Activated CD4-positive, alpha-beta T cell treated with anti-CD3 and anti-CD28 coated beads, Interleukin-2, amount 10 ng/mL, durations not matched to agents 7 days and 5 days (primary cell): Measurements from ENCODE around the gene DUSP1. TPM values are rescaled to one million over a fixed set of nuclear protein-coding genes. Genes with fewer than 3 reads are reported as not detected.

ENCODE experiments used
- CTCF ChIA-PET: fragments of 350-600 bp; sonication (Branson Sonifier 250); formaldehyde crosslinking; loops from one replicate; lab custom pipeline; 2021; ENCODE audit warnings: antibody characterized with exemption; lab: Charles Lee
- POLR2A ChIA-PET: fragments of 350-600 bp; sonication (Branson Sonifier 250); formaldehyde crosslinking; loops from one replicate; lab custom pipeline; 2021; ENCODE audit warnings: antibody characterized with exemption; lab: Charles Lee
- DNase-seq: peaks from one replicate; pipeline ENCODE4 v3.0.0-alpha.2; 2020
- H3K27ac Mint-ChIP-seq: one replicate; pipeline ENCODE4 v1.8.0; 2021; ENCODE audit warnings: mild to moderate bottlenecking, moderate library complexity, mixed read lengths
- H3K27me3 Mint-ChIP-seq: one replicate; pipeline ENCODE4 v1.8.0; 2021; ENCODE audit warnings: mixed read lengths
- H3K36me3 Mint-ChIP-seq: one replicate; pipeline ENCODE4 v1.8.0; 2021; ENCODE audit warnings: low read depth, mixed read lengths
- H3K4me1 Mint-ChIP-seq: one replicate; pipeline ENCODE4 v1.8.0; 2021; ENCODE audit warnings: mixed read lengths
- H3K4me3 Mint-ChIP-seq: one replicate; pipeline ENCODE4 v1.8.0; 2021; ENCODE audit warnings: mild to moderate bottlenecking, moderate library complexity, mixed read lengths
- H3K9me3 Mint-ChIP-seq: one replicate; pipeline ENCODE4 v1.8.0; 2021; ENCODE audit warnings: mixed read lengths
- total RNA-seq, 2 experiments: library from RNA; stranded (reverse); gene quantifications; one replicate each; pipeline ENCODE4 v1.2.3, GENCODE V29; 2021

Gene DUSP1
- total RNA-seq, 2 experiments from 2014 or later = 11.3 to 14.9 TPM

DNA sequence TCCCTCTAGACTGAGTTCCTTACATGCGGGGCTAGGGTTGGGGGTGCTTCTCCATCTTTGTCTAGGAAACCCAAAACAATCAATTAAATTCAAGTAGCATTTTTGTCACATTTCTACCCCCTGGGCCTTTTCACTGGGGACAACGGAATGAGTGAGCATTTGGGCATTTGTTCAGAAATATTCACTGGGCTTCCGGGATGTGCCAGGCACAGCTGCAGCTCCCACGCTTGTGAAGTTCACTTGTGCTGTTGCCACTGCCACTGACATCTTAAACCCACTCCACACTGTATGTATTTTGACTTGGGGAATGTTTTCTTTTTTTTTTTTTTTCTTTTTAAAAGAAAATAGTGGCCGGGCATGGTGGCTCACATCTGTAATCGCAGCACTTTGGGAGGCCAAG, 31.6 kb downstream of the DUSP1 start:
- no peak for DNase-seq
- ChIA-PET POLR2A (no interaction called here), CTCF (no interaction called here)
- H3K4me1 Mint-ChIP-seq = no peaks in the 10 kb centered on the region
- H3K27me3 Mint-ChIP-seq = no peaks in the 10 kb centered on the region
- no peak overlapping the region for H3K27ac Mint-ChIP-seq
- H3K9me3 Mint-ChIP-seq = no peaks in the 10 kb centered on the region
- H3K4me3 Mint-ChIP-seq = no peak overlapping the region
- H3K36me3 Mint-ChIP-seq = no peaks in the 10 kb centered on the region

DNA sequence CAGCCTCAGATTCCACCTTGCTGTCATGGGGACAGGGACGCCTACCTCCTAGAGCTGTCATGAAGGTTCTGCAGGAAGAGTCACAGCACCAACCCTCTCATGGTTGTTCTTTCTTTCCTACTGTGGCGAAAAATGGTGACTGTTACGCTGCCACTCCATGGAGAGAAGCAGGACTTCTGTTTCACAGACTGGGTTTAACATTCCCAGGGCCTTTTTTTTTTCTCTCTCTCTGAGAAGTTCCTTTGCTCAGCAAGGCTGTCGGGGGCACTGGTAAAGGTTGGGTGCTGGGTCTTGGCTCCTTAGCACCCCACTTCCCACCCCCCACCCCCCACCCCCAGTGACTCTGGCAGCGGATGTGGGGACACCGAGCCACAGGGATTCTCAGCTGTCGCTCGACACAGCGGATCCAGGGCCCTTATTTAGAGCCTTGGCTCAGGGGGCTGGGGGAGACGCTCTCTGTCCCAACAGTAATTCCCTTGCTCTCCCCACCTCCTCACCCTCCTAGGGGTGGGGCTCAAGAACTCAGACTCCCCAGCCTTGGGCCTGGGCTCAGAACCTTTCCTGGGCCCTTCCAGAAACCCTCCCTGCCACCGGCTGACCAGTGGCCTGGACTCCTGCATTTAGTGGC, 34.4 kb downstream of the DUSP1 start:
- Mint-ChIP-seq H3K9me3 (no peaks in the 10 kb centered on the region), H3K27me3 (no peaks in the 10 kb centered on the region), H3K27ac (no peak overlapping the region), H3K36me3 (no peaks in the 10 kb centered on the region), H3K4me3 (no peak overlapping the region), H3K4me1 (no peaks in the 10 kb centered on the region)
- CTCF ChIA-PET = no interaction called here
- POLR2A ChIA-PET = no interaction called here
- no peak for DNase-seq

DNA sequence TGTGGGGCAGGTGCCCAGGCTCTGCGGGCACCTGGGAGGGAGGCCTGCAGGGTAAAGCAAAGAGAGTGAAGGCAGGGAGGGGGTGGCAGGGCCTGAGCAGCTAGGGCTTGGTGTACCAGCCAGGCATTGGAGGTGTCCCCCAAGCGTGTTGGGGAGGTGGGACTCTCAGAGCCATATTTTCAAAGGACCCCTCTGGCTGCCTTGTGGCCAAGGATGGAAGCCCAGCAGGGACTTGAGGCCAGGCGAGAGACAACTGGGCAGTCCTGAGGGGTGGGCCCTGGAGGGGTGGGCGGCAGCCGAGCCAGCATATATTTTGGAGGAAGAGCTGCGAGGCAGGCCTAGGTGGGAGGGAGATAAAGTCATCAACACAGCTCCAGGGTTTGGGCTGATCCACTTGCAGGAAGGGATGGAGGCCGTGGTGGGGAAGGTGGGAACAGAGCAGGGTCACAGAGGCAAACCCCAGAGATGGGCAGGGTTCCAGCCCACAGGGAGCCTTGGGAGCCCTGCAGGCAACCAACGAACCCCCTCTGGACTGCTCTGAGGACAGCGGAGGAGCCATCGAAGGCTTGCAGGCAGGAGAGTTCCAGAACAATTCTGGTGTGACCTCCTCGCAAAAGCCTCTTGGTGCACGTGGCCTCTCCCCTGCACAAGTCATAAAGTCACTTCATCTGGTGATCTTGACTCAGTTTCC, 35.7 kb downstream of the DUSP1 start:
- DNase-seq = no peak
- H3K4me3 Mint-ChIP-seq = no peak overlapping the region
- no peaks in the 10 kb centered on the region for H3K27me3 Mint-ChIP-seq
- H3K27ac Mint-ChIP-seq = no peak overlapping the region
- H3K36me3 Mint-ChIP-seq = no peaks in the 10 kb centered on the region
- no peaks in the 10 kb centered on the region for H3K4me1 Mint-ChIP-seq
- ChIA-PET CTCF (no interaction called here), POLR2A (no interaction called here)
- no peaks in the 10 kb centered on the region for H3K9me3 Mint-ChIP-seq

DNA sequence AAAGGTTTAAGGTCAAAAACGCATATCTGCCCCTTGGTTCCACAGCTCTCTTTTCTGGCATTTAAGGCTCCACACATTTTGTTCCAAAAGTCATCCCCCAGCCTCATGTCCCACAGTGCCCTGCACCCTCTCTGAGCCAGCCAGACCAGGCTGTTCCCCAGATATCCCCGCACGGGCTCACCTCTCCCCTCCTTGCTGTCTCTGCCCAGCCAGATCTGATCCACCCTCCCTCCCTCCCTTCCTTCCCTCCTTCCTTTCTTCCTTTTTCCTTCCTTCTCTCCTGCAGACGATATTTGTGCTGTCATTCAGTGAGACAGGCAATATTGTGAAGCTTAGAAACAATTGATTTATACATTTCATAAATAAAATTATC, 37.0 kb downstream of the DUSP1 start:
- H3K9me3 Mint-ChIP-seq = no peaks in the 10 kb centered on the region
- no peak for DNase-seq
- H3K4me1 Mint-ChIP-seq = no peaks in the 10 kb centered on the region
- ChIA-PET POLR2A (no interaction called here), CTCF (interaction anchor here (0.6 to 1.5 kb wide), 3 partner anchors 10 to 98 kb away, joined by 4 read pairs; no protein-coding TSS in a partner anchor)
- H3K27ac Mint-ChIP-seq = no peak overlapping the region
- no peaks in the 10 kb centered on the region for H3K36me3 Mint-ChIP-seq
- no peak overlapping the region for H3K4me3 Mint-ChIP-seq
- no peaks in the 10 kb centered on the region for H3K27me3 Mint-ChIP-seq

DNA sequence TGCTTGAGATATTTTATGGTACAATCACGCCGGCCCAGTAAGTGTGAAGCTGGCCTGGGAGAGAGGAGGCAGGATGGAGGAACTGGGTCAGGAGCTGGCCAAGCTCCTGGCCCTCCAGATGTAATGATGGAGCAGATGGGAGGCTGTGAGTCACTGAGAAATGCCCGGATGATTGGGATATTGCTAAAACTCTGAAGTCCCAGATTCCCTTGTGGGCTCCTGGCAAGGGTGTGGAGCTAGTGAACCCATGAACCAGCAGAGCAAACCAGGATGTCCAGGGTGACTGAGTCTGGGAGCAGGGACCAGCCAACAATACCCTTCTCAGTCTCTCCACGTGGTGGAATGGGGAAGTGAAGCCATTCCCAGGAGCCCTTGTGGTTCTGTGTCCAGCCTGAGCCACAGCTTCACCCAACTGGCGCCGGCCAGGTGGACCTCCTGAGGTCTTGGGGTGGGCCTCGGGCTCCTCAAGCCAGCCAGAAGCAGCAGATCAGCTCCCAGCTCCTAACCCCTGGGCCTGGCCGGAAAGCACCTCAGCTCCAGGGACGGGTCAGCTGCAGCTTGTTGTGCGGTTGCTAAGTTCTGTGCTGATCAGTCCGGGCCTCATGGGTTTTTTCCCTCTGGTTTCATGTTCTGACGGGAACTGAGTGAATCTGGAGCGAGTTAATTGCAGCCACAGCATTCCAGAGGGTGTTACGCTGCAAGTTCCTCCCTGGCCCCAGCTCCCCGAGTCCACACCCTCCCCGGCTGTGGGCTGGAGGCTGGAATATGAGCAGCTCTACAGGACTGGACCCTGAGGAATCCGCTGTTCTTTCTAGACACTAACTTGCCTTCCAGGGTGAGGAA, 37.6 kb downstream of the DUSP1 start:
- CTCF ChIA-PET = interaction anchor here (0.6 to 1.5 kb wide), 3 partner anchors 9 to 98 kb away, joined by 4 read pairs; no protein-coding TSS in a partner anchor
- Mint-ChIP-seq H3K4me1 (no peaks in the 10 kb centered on the region), H3K27me3 (no peaks in the 10 kb centered on the region), H3K36me3 (no peaks in the 10 kb centered on the region), H3K9me3 (no peaks in the 10 kb centered on the region), H3K4me3 (no peak overlapping the region), H3K27ac (no peak overlapping the region)
- no peak for DNase-seq
- POLR2A ChIA-PET = no interaction called here

DNA sequence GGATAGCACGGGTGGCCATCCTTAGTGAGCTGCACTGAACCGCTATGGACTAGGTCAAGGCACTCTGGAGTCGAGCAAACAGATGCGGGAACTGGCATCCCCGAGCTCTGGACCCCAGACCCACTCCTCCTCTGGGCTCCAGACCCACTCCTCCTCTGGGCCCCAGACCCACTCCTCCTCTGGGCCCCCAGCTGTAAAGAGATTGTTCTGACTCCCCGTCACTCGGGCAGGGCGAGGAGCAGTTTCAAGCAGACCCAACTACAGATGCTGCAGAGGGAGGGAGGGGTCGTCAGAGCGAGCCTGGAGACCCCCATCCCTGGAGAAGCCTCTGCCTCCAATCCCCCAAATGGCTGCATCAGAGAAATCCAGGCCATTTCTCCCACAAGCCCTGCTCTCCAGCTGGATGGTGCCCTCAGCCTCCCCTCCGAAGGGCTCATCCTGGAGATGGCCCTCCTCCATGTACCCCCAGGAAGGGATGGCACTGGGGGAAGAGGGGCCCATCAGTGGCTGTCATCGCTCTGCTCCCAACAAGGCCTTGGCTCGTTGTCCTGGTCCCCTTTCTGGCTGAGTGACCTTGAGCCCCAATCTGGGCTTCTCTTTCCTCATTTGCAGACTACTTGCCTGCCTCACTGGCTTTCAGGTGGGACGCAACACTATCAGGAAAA, 38.7 kb downstream of the DUSP1 start:
- no peak overlapping the region for H3K4me3 Mint-ChIP-seq
- POLR2A ChIA-PET = no interaction called here

DNA sequence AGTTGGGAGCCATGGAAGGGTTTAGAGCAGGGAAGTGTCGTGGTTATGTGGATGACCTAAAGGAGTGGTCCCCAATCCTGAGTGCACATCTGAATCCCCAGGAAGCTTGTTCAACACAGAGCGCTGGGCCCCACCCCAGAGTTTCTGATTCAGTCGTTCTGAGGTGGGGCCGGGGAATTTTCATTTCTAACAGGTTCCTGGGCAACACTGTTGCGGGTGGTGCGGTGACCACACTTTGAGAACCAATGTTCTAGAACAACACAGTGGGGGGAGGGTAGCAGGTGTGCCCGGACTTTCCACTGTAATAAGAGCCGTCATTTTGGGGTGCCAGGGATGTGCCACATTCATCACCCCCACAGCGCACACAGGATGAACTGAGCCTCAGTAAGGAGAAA, 39.3 kb downstream of the DUSP1 start:
- POLR2A ChIA-PET = no interaction called here
- H3K4me1 Mint-ChIP-seq = no peaks in the 10 kb centered on the region
- no peak overlapping the region for H3K27ac Mint-ChIP-seq
- CTCF ChIA-PET = no interaction called here
- DNase-seq = no peak
- no peaks in the 10 kb centered on the region for H3K36me3 Mint-ChIP-seq
- no peaks in the 10 kb centered on the region for H3K27me3 Mint-ChIP-seq
- H3K9me3 Mint-ChIP-seq = no peaks in the 10 kb centered on the region
- H3K4me3 Mint-ChIP-seq = no peak overlapping the region

More for the DNA sequence above, 38.7 kb downstream of the DUSP1 start:
- H3K27me3 Mint-ChIP-seq = no peaks in the 10 kb centered on the region
- CTCF ChIA-PET = interaction anchor here (1.5 kb wide), 1 partner anchor 8 kb away, joined by 4 read pairs; no protein-coding TSS in a partner anchor
- H3K36me3 Mint-ChIP-seq = no peaks in the 10 kb centered on the region
- DNase-seq = no peak
- H3K27ac Mint-ChIP-seq = no peak overlapping the region
- H3K4me1 Mint-ChIP-seq = no peaks in the 10 kb centered on the region
- H3K9me3 Mint-ChIP-seq = no peaks in the 10 kb centered on the region

DNA sequence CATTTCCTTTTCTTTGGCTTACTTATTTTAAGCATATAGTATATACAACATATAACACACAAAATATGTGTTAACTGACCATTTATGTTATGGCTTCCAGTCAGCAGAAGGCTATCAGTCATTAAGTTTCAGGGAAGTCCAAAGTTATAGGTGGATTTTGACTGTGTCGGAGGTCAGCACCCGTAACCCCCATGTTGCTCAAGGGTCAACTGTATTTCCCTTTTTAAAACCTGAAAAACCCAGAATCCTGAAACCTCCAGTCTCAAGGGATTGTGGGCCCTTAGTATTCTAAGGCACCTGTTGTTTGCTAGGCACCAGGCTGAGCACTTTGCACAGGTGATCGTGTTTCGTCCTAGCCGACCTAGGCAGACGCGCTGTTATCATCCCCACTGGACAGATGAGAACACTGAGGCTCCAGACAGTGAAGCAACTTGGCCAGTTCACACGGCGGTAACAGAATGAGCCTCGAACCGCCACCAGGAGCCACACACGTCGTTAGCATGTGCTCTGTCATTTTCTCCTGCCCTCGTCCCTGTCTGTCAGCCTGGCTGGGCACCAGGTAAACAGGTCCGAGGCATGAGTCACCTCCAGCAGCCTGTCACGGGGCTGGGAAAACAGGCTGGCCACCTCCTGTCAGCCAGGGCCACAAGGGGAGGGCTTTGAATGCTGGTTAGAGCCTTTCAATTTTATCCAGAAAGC, 39.9 kb downstream of the DUSP1 start:
- H3K27me3 Mint-ChIP-seq = no peaks in the 10 kb centered on the region
- H3K9me3 Mint-ChIP-seq = no peaks in the 10 kb centered on the region
- ChIA-PET CTCF (no interaction called here), POLR2A (no interaction called here)
- no peak overlapping the region for H3K27ac Mint-ChIP-seq
- H3K4me1 Mint-ChIP-seq = no peaks in the 10 kb centered on the region
- no peak overlapping the region for H3K4me3 Mint-ChIP-seq
- DNase-seq = no peak
- no peaks in the 10 kb centered on the region for H3K36me3 Mint-ChIP-seq

DNA sequence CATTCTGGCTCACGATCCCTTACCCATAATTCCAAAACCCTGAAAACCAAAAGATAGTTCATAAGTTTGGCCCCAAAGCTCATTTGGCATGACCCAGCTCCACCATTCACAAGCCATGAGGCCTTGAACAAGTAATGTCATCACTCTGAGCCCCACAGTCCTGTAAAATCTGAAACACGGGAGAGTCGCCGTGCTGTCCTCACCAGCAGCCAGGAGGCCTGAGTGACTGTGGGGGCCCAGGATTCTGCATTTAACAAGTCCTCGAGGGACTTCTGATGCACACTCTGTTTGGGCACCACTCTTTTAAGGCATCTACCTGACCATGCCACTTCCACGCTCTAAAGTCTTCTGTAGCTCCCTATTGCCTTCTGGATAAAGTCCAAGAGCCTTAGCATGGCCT, 40.8 kb downstream of the DUSP1 start:
- Mint-ChIP-seq H3K9me3 (no peaks in the 10 kb centered on the region), H3K4me3 (no peak overlapping the region), H3K4me1 (no peaks in the 10 kb centered on the region), H3K27ac (no peak overlapping the region), H3K36me3 (no peaks in the 10 kb centered on the region), H3K27me3 (no peaks in the 10 kb centered on the region)
- ChIA-PET CTCF (interaction anchor here (0.7 to 1.6 kb wide), 2 partner anchors 10 to 203 kb away, joined by 3 to 4 read pairs; no protein-coding TSS in a partner anchor), POLR2A (no interaction called here)
- no peak for DNase-seq

DNA sequence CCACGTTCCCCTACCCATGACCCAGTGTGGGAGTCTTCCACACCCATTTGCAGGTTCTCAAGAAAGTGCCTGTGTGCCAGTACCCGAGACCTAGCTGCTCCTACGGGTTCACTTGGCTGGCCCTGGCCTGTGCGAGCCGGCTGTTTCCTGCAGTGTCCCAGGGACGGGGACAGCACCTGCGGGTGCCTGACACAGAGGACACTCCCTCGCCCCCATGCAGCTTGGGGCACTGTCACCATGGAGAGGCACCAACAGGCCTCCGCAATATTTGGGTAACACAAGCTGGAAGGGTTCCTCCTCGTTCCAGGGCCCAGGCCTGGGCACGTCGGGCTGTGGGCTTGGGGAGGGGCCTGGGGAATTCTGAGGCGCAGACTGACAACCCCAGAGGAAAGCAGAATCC, 41.4 kb downstream of the DUSP1 start:
- no peak overlapping the region for H3K27ac Mint-ChIP-seq
- H3K4me1 Mint-ChIP-seq = no peaks in the 10 kb centered on the region
- CTCF ChIA-PET = interaction anchor here (1.6 kb wide), 1 partner anchor 204 kb away, joined by 4 read pairs; no protein-coding TSS in a partner anchor
- DNase-seq = no peak
- H3K36me3 Mint-ChIP-seq = no peaks in the 10 kb centered on the region
- no peak overlapping the region for H3K4me3 Mint-ChIP-seq
- POLR2A ChIA-PET = no interaction called here
- no peaks in the 10 kb centered on the region for H3K27me3 Mint-ChIP-seq
- H3K9me3 Mint-ChIP-seq = no peaks in the 10 kb centered on the region

DNA sequence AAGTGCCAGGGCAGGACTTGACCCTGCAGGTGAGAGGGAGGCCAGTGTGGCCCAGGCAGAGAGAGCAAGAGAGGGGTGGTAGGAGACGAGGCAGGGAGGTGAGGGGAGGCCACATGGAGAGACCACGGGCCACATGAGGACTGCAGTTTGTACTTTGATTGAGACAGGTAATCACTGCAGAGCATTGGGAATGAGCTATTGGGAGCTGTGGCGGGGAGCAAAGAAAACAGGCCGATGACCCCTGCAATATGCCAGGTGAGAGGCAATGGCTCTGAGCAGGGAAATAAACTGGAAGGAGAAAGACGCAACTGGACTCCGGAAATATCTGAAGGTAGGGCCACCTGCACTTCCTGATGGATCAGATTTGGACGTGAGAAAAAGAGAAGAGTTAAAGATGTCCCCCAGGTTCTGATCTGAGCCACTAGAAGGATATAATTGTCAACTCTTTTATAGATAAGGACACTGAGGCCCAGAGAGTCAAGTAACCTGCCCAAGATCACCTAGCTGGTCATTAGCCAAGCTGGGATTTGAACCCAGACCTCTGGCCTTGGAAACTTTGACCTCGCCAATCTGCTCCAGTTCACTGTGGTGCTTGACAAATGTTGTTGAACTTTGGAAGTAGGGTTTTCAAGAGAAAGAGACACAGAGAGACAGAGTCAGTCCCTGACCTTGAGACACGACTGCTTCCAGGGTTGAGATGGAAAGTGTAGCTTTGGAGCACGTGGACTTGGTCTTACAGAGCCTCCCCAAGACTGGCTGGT, 42.3 kb downstream of the DUSP1 start:
- ChIA-PET POLR2A (no interaction called here), CTCF (interaction anchor here (1.6 to 2.6 kb wide), 2 partner anchors 204 kb away, joined by 4 to 7 read pairs; no protein-coding TSS in a partner anchor)
- H3K4me3 Mint-ChIP-seq = no peak overlapping the region
- no peak overlapping the region for H3K27ac Mint-ChIP-seq
- no peak for DNase-seq
- no peaks in the 10 kb centered on the region for H3K9me3 Mint-ChIP-seq
- no peaks in the 10 kb centered on the region for H3K4me1 Mint-ChIP-seq
- H3K27me3 Mint-ChIP-seq = peaks cover under 1% of the 10 kb centered on the region
- no peaks in the 10 kb centered on the region for H3K36me3 Mint-ChIP-seq
